Measurements from ENCODE around the gene PRKCZ.

DNA sequence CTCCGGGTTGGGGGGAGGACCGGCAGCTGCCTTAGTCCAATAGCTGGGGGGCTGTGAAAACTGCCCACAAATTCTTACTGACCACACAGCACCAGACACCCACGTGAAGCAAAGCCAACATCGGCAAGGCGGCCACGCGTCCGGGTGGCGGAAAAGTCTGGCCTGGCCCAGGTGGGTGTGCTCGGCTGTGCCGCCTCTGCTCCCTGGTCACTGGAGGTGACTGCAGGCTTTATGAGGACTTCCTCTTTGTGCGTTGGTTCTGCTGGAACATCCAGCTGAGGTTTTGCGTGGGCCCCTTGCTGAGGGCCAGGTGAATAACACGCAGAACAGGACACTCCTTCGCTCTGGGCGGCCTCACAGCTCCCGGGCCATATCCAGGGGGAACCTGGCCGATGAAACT lies 108.9 kb downstream of the PRKCZ start:
- TF ChIP-seq YY1 (IDR thresholded peaks at IDR 0.05; ENCODE audit: insufficient read depth, insufficient read length) (no peak), ZNF274 (IDR thresholded peaks at IDR 0.05; ENCODE audit: low read depth, low read length) (no peak), SUZ12 (IDR thresholded peaks at IDR 0.05; ENCODE audit: extremely low read depth, insufficient read depth, insufficient read length) (no peak)

Data from NT2/D1 (cell line).